Osteocyte (in vitro differentiated cells): Measurements from ENCODE around the gene SC5D. TPM values are rescaled to one million over a fixed set of nuclear protein-coding genes. Genes with fewer than 3 reads are reported as not detected.

Experiments used
- DNase-seq: peaks from one replicate; pipeline ENCODE4 v3.0.0; 2021; ENCODE audit warnings: mixed read lengths; ENCODE audit not compliant: unreplicated experiment; ENCODE audit errors: extremely low spot score
- H3K27ac Mint-ChIP-seq: one replicate; pipeline ENCODE4 v1.8.0; 2021; ENCODE audit warnings: mild to moderate bottlenecking, mixed read lengths; ENCODE audit not compliant: unreplicated experiment
- H3K27me3 Mint-ChIP-seq: one replicate; pipeline ENCODE4 v1.8.0; 2021; ENCODE audit warnings: mixed read lengths; ENCODE audit not compliant: unreplicated experiment
- H3K36me3 Mint-ChIP-seq: one replicate; pipeline ENCODE4 v1.8.0; 2021; ENCODE audit warnings: mixed read lengths; ENCODE audit not compliant: unreplicated experiment
- H3K4me1 Mint-ChIP-seq: one replicate; pipeline ENCODE4 v1.8.0; 2021; ENCODE audit warnings: mixed read lengths; ENCODE audit not compliant: unreplicated experiment
- H3K4me3 Mint-ChIP-seq: one replicate; pipeline ENCODE4 v1.8.0; 2021; ENCODE audit warnings: mild to moderate bottlenecking, moderate library complexity, mixed read lengths; ENCODE audit not compliant: unreplicated experiment
- H3K9me3 Mint-ChIP-seq: one replicate; pipeline ENCODE4 v1.8.0; 2021; ENCODE audit warnings: mixed read lengths; ENCODE audit not compliant: unreplicated experiment
- CTCF ChIP-seq: fragments of 200-600 bp; sonication (generic); IDR thresholded peaks from 2 replicates; pipeline ENCODE4 v1.5.0; 2021; ENCODE audit warnings: antibody characterized with exemption, mild to moderate bottlenecking, moderate library complexity
- total RNA-seq: library from RNA; stranded (reverse); gene quantifications from 2 replicates; pipeline ENCODE4 v1.2.1, GENCODE V29; 2021

Gene SC5D
- total RNA-seq, 1 donor from 2014 or later: 32.3 TPM

DNA sequence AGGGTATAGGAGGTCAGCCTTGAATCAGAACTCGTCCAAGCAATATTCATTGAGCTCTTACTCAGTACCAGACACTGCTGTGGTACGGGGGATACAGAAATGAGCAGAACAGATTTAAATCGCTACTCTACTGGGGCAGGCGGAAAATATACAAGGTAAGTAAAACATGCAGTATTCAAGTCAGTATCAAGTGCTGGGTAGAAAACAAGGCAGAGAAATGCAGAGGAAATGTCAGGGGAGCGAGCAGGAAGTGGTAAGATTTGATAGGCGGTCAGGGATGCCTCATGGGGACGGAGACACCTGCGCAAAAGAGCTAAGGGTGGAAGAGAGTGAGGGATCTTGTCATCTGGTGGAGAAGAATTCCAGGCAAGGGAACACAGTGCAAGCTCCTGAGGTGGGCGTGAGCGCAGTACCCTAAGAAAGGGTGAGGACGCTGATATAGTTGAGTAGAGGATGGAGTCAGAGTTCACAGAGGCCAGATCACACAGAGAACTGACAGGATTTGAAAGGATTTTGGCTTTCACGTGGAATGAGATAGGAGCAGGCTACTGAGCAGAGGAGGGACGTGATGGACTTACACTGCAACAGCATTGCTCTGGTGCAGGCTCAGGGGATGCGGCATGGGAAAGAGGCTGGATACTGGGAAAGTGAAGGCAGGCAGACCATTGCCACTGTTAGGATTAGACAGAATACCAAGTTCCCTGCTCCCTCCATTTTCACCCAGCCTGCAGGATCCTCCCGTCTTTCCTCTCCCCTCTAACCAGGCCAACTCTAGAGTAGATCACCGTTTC is 35.8 kb downstream of the SC5D start:
- no peaks in the 10 kb centered on the region for H3K9me3 Mint-ChIP-seq
- H3K27ac Mint-ChIP-seq: no peak overlapping the region
- H3K27me3 Mint-ChIP-seq: peaks cover 27% of the 10 kb centered on the region
- no peaks in the 10 kb centered on the region for H3K4me1 Mint-ChIP-seq
- DNase-seq: no peak
- no peaks in the 10 kb centered on the region for H3K36me3 Mint-ChIP-seq
- no peak overlapping the region for H3K4me3 Mint-ChIP-seq
- no peak for TF ChIP-seq CTCF

- Mint-ChIP-seq H3K36me3 (no peaks in the 10 kb centered on the region), H3K4me1 (no peaks in the 10 kb centered on the region), H3K27me3 (peaks cover 32% of the 10 kb centered on the region), H3K4me3 (no peak overlapping the region), H3K9me3 (no peaks in the 10 kb centered on the region), H3K27ac (no peak overlapping the region)
- no peak for DNase-seq
- TF ChIP-seq CTCF: no peak
Observed at GRCh38 chr11:121328967-121329679, 36.6 kb downstream of the SC5D start.

DNA sequence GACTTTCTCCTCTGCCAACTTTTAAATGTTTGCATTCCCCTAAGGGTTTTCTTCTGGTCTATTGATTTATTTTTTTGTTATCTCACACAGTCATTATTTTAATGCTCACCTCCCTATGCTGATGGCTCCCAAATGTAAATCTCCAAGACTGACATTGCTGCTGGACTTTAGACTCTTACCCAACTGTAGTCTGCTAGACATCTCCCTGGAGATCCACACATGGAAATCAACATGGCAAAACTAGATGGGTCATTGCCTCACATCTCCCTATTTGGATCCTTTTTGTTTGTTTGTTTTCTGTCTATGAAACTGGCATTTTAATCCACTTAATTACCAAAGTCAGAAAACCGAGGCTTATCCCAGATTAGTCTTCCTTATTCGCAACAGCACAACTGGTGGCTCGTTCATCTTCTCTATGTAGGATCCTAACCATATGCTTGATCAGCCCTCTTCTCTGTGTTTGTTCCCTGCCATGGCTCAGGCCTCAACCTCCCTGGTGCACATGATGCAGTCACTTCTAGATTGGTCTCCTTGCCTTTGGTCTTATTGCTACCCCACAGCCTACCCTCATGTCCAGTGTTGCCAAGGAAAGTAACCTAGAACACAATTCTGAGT is 37.3 kb downstream of the SC5D start:
- Mint-ChIP-seq H3K4me1 (no peaks in the 10 kb centered on the region), H3K9me3 (no peaks in the 10 kb centered on the region), H3K4me3 (no peak overlapping the region), H3K36me3 (no peaks in the 10 kb centered on the region), H3K27me3 (peaks cover 31% of the 10 kb centered on the region), H3K27ac (no peak overlapping the region)
- no peak for TF ChIP-seq CTCF
- DNase-seq: no peak

DNA sequence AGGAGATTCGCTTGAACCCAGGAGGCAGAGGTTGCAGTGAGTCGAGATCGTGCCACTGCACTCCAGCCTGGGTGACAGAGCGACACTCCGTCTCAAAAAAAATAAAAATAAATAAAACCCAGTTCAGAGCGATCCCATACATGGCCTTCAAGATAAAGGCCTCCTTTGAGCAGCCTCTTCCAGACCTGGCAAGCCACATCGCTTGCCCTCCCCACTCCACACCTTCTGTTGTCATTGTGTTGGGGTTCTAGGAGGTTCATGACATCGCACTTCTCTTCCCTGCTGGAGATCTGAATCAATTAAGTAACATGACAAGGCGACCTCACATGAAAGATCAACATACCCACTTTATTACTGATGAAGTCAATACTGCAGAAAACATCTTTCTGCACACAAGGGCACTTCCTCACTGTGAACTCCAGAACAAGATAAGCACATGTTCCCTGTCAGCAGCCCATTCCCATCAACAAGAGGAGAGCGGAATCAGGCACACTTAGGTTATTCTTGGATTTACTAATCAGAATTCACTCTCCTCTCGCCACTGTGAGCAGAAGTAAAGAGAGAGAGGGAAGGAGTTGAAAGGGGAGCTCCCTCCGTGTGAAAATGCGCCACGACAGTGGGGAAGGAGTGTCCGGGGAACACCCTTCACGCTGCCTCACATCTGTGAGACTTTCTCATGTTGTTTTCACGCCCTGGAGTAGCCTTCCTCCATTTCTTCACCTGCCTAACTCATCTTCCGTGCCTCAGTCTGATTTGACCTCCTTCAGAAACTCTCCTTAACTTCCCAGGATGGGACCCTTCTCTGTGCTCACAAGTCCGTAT is 38.3 kb downstream of the SC5D start:
- DNase-seq: no peak
- no peak overlapping the region for H3K27ac Mint-ChIP-seq
- H3K36me3 Mint-ChIP-seq: no peaks in the 10 kb centered on the region
- no peak for TF ChIP-seq CTCF
- H3K4me3 Mint-ChIP-seq: no peak overlapping the region
- H3K9me3 Mint-ChIP-seq: no peaks in the 10 kb centered on the region
- peaks cover 26% of the 10 kb centered on the region for H3K27me3 Mint-ChIP-seq
- H3K4me1 Mint-ChIP-seq: no peaks in the 10 kb centered on the region
